Urinary bladder (tissue), 2 donors: ENCODE measurements around the gene STBD1. TPM values are rescaled to one million over a fixed set of nuclear protein-coding genes. Genes with fewer than 3 reads are reported as not detected.

Source experiments
- polyA plus RNA-seq: library from polyadenylated mRNA; stranded (reverse); fragments of 200-250 nt; gene quantifications from one replicate; pipeline ENCODE4 v1.2.3, GENCODE V29; 2013
- small RNA-seq: library from RNA; depleted of rRNA; stranded (forward); fragments of <200 nt; gene quantifications from one replicate; pipeline ENCODE3, GENCODE V24; 2014
- total RNA-seq: library from RNA; depleted of rRNA; stranded (reverse); fragments of >200 nt; gene quantifications from one replicate; pipeline ENCODE4 v1.2.3, GENCODE V29; 2014
- donor health status: healthy.

Gene STBD1
- total and polyA plus RNA-seq, 2 donors: 9.1 to 22.5 TPM

Small RNA genes lying within 50 kb of the gene (small RNA-seq; reads per million reads assigned to genes)
- gene RNU6-1000P: not detected

Other genes starting within 250 kb of the STBD1 start
- 1.1 TPM for gene ART3, start 232.0 kb upstream of the STBD1 start, total RNA-seq
- 1.0 TPM for gene ART3, start 232.0 kb upstream of the STBD1 start, polyA plus RNA-seq
- gene NUP54, start 158.3 kb upstream of the STBD1 start, total RNA-seq: 94.5 TPM
- 25.1 TPM for gene NUP54, start 158.3 kb upstream of the STBD1 start, polyA plus RNA-seq
- gene SCARB2, start 92.9 kb upstream of the STBD1 start, total RNA-seq: 271 TPM
- 123 TPM for gene SCARB2, start 92.9 kb upstream of the STBD1 start, polyA plus RNA-seq
- gene FAM47E, start 55.0 kb upstream of the STBD1 start, total RNA-seq: 4.0 TPM
- gene FAM47E, start 55.0 kb upstream of the STBD1 start, polyA plus RNA-seq: 1.7 TPM
- gene CCDC158, start 114.4 kb downstream of the STBD1 start, total RNA-seq: 2.3 TPM
- 0.23 TPM for gene CCDC158, start 114.4 kb downstream of the STBD1 start, polyA plus RNA-seq
- gene SHROOM3, start 128.5 kb downstream of the STBD1 start, total RNA-seq: 11.7 TPM
- gene SHROOM3, start 128.5 kb downstream of the STBD1 start, polyA plus RNA-seq: 16.6 TPM